ENCODE data around the gene DTNB. TPM values are rescaled to one million over a fixed set of nuclear protein-coding genes. Genes with fewer than 3 reads are reported as not detected.

The DTNB gene
- total RNA-seq, 1 donor from 2014 or later, result 15.6 TPM

DNA sequence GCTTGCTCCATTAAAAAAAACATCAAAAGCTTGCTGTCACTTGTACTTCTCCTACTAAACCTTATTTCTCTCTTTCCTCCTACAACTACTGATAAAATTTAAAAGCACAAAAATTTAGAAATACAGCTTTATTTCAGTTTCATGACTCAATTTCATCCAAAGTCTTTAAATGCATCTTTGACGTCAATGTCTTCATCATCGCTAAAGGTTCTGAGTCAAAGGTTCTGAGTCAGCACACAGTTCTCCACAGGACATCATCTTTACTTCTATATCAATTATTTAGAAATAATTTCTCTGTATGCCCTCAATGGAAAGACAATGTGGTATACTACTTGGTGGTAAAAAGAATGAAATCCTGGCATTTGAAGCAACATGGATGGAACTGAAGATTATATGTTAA lies 167.8 kb downstream of the DTNB start:
- no peak for DNase-seq (ENCODE audit: low spot score)

DNA sequence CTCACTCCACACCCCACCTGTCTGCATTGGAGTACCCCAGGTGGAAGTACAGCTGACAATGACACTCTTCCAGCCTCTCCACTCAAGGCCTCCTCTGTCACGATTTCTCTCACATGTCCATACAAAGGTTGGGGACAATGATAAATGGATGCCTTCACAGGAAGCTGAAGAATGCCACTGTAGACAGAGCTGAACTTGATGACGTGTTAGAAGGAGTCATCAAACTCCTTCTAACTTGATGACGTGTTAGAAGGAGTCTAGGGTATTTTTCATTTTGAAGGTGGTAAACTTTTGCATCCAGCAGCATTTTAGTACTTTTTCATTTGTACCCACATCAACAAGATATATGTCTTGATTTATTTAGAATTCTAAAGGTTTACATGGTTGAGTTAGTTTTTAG lies 168.2 kb downstream of the DTNB start:
- DNase-seq (ENCODE audit: low spot score), result no peak

DNA sequence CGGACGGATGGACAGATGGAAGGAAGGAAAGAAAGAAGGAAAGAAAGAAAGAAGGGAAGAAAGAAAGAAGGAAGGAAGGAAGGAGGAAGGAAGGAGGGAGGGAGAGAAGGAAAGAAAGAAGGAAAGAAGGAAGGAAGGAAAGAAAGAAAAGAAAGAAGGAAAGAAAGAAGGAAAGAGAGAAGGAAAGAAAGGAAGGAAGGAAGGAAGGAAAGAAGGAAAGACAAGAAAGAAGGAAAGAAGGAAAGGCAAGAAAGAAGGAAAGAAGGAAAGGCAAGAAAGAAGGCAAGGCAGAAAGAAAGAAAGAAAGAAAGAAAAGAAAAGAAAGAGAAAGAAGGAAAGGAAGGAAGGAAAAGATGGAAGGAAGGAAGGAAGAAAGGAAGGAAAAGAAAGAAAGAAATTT lies 169.1 kb downstream of the DTNB start:
- DNase-seq (ENCODE audit: low spot score), result no peak

DNA sequence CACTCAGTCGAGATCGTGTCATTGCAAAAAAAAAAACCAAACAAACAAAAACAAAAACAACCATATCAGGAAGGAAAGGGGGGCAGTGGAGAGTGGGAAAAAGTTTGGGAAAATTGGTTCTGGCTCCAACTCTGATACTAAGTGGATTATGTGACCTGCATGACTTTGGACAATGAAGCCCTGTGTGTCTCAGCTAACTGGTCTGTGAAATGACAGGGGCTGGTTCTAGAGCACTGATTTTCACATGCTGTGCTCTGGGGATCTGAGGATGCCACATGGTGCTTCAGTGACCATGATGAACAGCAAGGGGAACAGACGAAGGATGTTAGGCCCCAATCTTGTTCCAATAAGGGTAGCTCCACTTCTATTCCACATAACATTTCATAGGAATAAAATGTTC lies 174.2 kb downstream of the DTNB start:
- DNase-seq (ENCODE audit: low spot score), result no peak

DNA sequence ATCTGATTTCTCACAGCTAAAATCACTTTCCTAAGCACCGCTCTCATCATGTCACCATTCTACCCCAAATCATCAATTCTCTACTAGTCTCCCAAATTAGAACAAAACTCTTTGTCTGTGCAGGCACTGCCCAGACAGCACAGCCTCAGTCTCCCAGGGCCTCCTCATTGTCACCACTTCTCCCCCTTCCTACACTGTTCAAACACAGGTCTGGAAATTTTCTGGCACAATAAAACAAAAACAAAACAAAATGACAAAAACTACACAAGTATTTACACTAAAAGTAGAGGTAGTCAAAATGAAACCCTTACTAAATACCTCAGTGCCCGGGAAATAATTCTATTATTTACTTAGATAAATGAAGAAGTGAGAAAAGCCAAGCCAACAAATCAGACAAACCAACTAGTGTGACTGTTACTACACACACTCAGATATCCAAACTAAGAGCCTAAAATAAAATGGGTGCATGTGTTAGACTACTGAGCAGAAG lies 175.4 kb downstream of the DTNB start:
- DNase-seq (ENCODE audit: low spot score), result no peak

DNA sequence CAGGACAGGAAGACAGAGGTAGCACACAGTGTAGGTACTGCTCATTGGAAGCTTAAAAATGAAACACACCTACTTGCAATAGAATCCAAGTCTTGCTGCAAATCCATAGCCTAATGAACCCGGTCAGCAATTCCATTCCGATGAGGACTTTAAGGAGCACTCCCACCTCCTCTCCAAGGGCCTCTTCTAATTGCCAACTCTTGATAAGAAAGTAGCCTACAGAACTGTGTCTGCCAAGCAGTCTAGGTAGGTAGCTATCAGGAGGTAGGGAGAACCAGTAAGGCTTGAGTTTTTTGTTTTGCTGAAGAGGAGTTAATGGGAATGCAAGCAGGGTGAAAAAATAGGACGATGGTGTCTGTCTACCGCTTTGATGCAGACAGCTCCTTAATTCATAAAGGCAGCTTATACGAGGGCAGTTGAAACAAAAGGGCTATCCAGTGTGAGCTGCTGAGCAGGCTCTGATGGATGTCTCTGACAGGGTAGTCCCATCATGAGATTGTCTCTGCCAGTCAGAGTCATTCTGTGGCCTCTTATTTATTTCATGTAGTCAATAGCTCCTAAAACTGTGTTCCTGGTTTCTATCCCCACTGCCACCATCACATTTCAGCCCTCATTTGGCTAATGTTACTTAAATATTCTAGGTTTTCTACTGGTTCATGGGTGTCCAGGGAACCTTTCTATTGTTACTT lies 176.0 kb downstream of the DTNB start:
- DNase-seq (ENCODE audit: low spot score), result no peak

DNA sequence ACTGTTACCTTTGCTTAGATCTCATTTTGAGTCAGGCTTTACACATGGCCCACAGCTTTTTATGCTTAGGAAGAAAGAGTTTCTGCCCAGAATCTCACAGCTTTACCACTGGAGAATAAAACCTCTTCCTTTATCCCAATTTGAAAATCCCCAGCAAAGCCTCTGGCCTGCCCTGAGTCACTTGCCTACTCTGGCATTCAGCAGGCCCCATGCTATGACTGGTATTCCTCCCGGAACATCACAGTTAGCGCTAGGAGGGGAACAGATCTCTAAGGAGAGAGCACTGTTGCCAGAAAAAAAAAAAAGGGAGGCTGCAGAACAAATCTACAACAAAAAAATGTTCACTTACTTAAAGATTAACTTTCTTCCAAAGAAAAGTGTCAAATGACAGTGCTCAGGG lies 178.8 kb downstream of the DTNB start:
- DNase-seq (ENCODE audit: low spot score), result no peak

DNA sequence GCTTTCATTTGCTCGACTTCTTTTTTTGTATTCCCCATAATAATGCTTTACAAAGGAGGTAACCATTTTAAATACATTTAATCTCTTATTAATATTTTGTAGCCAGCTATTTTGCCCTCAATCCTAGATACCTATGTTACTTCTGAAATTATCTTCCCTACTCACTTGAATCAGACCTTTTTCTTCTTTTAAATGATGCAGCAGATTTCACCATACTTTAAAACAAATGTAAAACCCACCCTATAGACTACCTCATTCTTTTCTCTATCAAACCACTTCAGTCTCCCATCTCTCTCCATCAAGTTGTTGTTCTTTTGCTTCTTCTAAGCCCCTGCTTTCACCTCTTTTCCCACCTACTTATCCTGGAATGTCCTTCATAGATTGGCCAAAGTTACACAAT lies 180.2 kb downstream of the DTNB start:
- DNase-seq (ENCODE audit: low spot score), result no peak

DNA sequence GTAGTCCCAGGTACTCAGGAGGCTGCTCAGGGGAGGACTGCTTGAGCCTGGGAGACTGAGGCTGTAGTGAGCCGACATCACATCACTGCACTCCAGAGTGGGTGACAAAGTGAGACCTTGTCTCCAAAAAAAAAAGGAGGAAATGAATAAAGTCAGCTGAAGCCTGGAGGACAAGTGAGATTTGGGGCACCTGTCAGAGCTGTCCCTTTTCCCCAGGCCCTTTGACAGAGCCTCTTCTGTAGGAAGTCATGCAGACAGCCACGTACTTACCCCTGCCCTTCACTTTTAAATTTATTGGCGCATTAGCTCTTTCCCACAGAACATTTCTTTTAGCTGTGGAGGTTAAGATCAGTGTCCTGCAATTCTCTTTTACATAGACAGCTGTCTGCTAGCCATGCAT lies 180.7 kb downstream of the DTNB start:
- DNase-seq (ENCODE audit: low spot score), result no peak

DNA sequence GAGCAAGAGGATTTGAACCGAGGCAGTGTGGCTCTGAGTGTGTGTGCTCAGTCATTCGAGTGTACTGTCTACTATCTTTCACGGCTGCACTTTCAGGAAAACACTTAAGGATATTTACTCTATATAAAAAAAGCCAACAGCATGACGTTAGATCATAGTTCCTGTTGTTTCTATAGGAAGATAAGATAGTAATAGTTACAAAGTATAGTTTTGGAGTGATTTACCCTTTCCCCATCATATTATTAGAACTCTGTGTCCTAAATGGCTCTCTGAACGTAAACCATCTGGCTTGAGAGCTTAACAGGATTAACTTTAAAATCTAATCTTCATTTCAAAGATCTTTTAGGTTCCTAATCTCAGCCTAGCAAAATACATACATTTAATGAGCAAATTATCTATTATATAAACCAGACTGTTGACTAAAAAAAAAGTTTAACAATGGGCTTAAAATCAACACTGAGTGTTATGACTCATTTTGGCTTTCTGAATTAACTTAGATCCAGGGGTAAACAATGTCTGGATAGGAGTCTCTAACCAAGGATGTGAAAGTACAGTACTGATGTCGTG lies 181.3 kb downstream of the DTNB start:
- no peak for DNase-seq (ENCODE audit: low spot score)

DNA sequence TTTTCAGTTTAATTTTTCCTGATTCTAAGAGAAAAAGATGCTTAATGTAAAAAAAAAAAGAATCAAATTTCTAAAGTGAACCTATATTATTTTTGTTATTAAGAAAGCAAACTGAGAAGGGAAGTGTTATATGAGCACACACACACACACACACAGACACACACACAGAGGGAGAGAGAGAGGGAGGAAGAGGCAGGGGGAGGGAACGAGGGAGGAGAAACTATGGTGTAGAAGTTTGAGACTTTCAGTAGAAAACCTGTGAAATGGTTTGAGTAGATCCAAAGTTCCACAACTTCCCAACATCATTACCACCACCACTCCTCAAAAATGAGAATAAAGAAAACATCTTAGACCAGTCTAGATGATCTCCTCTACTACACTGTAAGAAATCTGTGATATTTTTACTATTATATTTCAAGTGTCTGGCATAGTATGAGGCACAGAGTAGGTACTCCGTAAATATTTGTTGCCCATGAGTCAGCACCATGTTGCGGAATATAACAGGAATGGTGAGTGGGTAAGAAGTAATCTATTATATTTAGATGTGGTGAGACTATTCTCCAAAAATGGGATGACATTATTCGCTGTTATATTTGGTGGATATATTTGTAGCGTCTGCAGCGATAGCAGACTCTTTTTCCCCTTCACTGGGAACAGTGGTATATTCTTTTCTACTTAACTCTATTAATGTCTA lies 182.2 kb downstream of the DTNB start:
- DNase-seq (ENCODE audit: low spot score), result no peak

DNA sequence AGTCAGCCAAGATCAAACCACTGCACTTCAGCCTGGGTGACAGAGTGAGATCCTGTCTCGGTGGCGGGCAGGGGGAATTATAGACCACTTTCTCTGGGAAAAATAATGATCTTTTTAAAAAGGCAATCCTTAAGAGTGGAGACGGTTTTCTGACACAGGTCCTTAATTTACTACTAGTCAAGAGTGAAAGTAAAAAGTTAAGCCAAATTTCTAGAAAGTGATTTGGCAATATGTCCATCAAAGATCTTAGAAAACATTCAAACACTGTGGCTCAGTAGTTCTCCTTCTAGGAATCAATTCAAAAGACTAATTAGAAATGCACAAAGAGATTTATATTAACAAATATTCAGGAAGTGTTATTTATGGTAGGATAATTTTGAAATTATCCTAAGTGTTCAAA lies 183.2 kb downstream of the DTNB start:
- no peak for DNase-seq (ENCODE audit: low spot score)

DNA sequence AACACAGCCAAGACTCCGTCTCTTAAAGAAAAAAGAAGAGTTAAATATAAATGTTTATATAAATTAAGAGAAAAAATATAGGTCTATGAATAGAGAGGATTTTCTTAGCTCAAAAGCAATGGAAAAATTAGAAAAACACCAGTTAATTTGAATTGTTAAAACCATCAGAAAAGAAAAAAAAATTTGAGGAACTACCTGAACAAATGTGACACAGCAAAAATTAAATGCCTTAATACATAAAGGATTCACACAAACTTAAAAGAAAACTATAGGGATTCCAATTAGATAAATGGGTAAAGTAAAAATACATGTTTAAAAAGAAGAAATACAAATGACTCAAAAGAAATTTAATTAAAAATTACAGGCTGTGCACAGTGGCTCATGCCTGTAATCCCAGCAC lies 183.7 kb downstream of the DTNB start:
- DNase-seq (ENCODE audit: low spot score), result no peak

DNA sequence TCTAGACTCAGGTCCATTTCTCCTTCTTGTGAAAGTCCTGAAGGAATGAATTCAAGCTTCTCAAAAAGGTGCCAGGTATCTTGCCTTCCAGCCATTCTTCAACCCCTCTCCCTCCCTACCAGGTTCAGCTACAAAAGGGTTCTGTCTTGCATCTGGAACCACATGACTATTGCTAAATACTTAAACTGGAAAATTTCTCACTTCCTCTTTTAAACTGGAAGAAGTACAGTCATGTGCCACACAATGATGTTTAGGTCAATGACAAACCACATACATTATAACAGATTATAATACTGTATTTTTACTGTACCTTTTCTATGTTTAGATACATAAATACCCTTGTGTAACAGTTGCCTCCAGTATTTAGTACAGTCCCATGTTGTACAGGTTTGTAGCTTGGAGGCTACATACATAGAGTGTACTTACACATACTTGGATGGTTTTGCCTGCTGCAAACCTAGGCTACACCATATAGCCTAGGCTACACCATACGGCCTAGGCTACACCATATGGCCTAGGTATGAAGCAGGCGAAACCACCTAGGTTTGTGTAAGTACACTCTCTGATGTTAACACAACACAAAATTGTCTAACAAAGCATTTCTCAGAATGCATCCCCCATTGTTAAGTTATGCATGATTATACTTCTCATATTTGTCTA lies 189.6 kb downstream of the DTNB start:
- no peak for DNase-seq (ENCODE audit: low spot score)

DNA sequence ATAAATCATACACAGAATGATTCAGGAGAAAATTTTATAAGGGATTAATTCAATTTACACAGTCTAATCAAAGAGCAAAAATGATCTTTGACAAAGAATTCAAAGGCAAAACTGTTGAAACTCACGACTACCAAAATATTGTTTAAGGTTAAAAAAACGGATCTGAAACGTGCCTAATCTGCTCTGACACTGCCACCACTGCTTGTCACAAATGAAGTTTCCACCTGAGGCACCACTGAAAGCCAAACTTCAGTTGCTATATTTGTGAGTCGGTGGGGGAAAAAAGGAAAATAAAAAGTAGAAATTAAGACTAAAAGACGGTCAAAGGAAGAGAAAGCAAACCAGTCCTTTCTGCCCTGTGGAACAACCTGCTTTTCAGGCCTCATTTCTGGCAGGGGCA lies 191.0 kb downstream of the DTNB start:
- DNase-seq (ENCODE audit: low spot score), result no peak

DNA sequence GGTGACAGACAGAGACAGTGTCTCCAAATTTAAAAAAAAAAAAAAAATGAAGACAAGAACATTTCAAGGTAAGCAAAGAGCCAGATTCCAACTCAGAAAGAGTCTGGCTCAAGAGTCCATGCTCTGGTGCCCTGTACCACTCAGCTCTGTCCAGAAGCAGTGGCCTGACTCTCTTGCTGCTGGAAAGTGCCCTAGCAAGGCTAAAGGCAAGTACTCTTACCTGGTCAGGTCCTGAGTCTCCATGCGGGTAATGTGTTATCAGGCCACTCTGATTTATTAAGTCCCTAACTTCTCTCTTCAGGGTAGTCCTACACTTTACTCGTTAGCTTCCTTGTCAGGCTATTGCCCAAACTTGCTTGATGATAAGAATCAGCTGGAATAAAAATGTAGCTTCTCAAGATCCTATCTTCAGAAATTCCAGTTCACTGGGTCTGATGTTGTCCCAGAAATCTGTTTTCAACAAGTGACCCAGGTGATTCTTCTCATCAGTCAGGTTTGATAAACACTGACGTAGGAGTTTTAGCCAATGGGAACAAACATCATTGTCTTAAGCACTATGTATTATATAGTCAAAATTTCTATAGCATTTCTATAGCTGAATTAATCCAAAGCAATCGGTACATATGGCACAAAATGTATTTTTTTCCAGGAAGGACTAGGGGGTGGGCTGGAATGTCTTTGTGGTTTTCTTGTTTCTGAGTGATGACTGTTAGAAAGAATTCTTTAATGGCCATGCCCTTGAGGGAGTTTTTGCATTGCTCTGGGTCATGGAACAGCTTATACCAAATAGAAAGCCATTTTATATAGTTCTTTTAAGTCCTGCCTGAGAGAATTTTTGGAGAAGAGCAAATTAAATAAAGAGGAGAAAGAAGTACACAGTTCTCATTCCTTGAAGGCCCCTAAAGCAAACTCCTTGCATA lies 191.7 kb downstream of the DTNB start:
- no peak for DNase-seq (ENCODE audit: low spot score)

DNA sequence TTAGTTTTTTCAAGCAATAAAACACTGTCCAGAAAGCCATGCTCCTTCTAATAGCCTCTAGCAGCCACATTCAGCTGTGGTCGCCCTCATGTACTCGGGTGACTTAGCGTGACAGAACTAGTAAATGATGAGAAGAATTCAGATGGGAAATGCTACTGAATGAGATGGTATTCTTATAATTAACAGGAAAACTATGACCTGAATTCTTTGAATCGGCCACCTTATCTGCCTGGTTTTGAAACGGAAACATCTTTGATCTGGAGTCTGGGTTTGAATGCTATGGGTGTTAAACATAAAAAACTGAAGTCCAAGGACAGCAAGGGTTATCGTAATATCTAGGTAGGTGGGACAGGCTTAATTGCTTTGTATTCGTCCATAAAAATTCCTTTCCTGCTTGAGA lies 192.8 kb downstream of the DTNB start:
- DNase-seq (ENCODE audit: low spot score), result no peak

DNA sequence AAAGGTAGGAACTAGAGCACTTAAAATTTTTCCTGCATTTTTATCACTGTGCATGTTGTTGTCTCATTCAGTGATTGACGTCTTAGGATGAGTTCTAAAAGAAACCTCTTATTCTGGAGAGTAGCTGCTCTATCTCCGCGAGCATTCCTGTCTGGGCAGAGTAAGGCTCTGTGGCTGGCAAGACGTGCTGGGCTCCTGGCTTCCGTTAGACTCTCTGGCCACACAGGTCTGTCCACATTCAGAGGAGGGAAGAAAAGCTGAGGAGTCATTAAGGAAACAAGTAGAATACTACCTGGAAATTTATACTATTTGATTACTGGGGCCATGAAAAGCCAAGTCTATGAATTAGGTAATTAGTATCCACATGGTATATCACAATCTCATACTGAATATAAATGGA lies 193.6 kb downstream of the DTNB start:
- no peak for DNase-seq (ENCODE audit: low spot score)

DNA sequence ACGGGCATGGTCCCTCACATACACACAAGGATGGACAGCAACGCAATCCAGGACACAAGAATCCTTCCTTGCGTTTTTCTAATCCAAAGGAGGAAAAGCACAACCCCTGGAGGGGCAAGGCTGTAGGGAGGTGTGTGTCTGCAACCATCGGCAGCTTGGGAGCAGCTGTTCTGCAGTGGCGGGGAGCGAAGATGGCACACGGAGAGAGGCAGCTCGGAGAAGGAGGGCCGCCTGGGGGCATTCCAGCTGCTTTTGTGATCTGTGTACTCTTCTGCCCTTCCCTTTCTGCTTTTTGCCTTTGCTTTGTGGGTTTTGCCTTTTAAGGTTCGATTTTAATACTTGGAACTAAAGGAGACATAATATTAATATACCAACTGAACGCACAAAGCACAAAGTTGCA lies 194.6 kb downstream of the DTNB start:
- no peak for DNase-seq (ENCODE audit: low spot score)

DNA sequence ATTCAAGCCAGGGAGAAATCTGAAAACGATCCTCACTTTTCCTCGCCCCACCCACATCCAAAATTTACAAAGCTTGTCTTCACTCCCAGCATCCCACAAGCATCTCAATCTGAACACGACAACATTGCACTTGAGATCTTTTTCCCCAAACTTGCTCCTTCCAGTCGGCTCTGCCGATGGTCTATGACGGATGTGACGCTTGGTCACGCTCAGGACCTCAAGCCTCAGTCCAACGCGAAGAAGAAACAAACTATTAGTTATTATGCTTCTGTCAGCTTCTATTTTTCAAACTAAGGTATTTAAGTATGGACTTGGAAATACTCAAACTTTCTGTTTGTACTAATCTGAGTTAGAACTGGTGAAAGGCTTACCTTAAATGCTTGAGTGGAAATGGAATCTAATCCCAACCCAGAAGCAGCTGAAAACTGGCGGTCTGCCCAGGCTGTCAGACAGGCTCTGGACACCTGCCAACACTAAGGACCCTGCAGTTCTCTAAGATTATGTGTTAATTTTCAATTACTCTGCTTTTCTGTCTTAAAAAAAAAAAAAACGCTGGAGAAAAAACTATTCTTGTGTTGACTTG lies 199.5 kb downstream of the DTNB start:
- DNase-seq (ENCODE audit: low spot score), result no peak

DNA sequence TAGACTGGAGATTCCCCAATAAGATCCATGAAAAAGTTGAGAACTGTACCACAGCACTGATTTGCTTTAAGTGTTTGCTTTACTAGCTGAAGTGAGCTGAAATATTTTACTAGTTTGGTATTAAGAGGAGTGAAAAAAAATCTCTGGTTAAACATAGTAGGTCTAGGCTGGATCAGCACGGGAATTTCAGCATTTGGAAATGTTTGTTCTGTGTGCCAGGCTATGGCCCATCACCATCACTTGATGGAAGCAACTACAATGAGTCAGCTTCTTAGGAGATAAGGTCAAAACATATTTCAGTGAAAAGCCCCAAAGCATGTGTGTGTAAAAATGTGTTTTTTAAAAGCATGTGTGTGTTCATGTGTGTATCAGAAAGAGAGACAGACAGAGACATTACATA lies 200.2 kb downstream of the DTNB start:
- DNase-seq (ENCODE audit: low spot score), result no peak

All from mesenteric fat pad (tissue), 1 donor.